Superior temporal gyrus (tissue), 1 donor: ENCODE results near the gene SLC6A16.
"Not testable (repeated sequence)": the region's sequence is repeated elsewhere in the genome, so short reads cannot be mapped to it uniquely, and the experiment has no call there.

Source experiments
- DNase-seq: peaks from one replicate; pipeline ENCODE4 v3.0.0-alpha.2; 2016; ENCODE audit errors: extremely low spot score

The SLC6A16 gene

DNA sequence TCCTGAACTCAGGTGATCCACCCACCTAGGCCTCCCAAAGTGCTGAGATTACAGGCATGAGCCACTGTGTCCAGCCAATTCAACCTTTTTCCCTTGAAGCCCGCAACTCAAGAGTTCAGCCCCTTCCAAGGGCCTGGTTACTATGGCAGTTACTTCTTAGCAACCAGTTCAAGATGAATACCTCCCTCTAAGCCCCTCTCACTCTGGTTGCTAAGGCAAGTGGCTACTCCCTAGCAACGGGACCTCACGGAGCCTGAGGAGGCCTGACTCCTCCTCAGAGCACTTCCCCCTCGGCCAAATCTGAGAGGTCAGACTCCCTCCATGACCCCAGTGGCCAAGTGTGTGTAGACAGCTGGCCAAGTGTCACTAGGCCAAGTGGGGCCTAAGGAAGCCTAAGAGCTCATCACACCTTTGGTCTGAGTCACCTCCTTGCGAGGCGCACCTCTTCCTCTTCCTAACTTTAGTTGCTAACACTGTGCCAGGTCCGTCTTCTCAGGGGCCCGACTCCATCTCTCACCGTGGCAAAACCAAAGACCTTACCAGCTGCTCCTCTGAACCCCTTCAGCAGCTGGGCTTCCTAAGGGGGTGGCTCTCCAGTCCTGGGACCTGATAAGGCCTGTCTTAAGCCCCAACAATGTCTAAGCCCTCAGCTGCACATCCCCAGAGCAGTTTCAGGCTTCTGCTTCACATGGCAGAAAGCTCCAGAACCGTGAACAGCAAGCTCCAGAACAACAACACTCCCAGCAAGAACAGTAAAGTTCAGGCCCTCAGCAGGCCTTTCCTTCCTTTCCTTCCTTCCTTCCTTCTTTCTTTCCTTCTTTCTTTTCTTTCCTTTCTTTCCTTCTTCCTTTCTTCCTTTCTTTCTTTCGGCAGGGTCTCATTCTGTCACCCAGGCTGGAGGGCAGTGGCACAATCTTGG is 19.8 kb upstream of the SLC6A16 start:
- no peak for DNase-seq

DNA sequence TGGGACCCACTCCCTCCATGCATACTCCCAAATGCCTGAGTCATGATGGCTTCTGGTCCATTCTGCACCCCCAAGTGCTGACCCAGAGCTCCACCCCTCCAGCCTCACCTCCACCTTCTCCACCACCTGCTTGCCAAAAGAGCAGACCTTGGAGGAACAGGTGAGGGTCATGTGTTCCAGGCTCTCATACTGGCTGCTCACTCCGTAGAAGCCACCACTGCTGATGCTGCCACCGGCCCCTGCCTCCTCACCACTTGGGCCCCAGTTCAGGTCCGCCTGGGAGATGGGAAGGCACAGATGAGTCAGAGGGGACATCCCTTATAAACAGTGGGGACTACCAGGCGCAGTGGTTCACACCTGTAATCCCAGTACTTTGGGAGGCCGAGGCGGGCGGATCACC is 18.1 kb upstream of the SLC6A16 start:
- DNase-seq = no peak

DNA sequence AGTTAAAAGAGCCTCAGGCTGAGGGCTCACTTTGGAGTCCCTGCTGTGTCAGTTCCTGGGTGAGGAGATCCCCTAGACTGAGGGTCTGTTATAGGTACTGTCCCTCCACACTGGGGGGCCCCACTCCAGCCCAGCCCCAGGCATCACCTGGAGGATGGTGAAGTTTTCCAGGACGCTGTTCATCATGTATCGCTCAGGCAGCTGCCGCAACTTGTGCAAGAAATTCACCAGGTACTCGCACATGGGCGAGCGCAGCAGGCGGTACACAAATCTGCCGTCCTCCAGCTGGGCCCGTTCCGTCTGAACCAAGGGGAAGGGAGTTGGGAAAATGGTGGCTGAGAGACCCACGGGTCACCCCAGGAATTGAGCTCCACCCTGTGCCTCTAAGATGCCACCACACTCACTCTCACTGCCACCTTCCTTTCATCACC is 17.3 kb upstream of the SLC6A16 start:
- DNase-seq = no peak

DNA sequence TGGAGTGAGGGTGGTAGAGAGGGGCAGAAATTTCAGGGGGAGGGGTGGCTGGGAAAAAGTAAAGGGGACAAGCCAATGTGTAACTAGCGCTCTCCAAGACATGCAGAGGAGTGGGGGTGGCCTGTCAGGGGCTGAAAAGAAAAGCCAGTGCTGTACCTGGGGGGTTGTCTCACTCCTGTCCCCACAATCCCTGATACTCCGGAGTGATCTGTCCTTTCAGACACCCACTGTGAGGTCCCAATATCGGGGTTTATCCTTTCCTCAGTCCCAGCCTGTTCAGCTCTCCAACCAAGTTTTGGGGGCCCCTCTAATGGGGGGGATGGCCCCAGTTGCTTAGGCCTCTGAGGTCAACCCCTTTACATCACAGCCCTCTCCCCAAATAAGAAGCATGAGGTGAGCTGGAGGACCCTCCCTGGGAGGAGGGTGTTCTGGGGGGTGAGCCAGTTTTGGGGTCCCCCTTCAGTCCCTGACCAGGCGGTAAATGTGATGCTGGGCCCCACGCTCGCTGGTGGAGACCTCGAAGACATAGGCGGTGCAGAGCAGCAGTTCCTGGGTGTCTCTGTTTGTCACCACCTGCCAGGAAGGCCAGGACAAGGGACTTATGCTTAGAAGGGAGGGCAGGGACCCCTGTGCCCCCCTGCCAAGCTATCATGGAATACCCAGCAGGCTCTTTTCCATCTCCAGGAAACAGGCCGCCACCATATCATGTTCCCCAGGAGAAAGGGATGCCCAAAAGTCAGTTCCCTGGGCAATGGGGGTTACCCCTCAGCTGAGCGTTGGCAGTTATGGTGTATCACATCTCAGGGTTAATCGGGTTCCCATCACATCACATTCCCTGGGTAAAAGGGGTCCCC is 16.1 kb upstream of the SLC6A16 start:
- no peak for DNase-seq

DNA sequence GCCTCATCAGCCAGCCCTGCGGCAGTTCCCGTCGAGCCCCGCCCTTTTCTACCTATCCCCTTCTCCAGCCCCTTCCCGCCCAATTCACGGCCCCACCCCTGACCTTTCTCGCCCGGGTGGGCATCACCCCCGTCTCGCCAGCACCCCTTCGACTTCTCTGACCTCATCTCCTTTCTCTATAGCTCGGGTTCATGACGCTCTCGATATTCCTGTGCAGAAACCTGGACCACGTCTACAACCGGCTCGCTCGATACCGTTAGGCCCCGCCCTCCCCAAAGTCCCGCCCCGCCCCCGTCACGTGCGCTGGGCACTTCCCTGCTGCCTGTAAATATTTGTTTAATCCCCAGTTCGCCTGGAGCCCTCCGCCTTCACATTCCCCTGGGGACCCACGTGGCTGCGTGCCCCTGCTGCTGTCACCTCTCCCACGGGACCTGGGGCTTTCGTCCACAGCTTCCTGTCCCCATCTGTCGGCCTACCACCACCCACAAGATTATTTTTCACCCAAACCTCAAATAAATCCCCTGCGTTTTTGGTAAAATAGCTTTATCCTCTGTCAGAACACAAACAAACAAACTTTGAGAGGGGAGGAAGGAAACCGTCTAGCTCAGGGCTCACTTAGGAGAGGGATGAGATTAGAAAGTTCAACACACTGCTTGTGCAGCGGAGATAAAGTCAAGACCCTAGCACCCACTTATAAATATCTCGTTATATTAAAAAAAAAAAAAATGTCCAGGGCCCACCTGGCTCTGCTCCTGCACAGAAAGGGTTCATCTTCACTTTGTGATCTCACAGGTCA is 15.3 kb upstream of the SLC6A16 start:
- no peak for DNase-seq

DNA sequence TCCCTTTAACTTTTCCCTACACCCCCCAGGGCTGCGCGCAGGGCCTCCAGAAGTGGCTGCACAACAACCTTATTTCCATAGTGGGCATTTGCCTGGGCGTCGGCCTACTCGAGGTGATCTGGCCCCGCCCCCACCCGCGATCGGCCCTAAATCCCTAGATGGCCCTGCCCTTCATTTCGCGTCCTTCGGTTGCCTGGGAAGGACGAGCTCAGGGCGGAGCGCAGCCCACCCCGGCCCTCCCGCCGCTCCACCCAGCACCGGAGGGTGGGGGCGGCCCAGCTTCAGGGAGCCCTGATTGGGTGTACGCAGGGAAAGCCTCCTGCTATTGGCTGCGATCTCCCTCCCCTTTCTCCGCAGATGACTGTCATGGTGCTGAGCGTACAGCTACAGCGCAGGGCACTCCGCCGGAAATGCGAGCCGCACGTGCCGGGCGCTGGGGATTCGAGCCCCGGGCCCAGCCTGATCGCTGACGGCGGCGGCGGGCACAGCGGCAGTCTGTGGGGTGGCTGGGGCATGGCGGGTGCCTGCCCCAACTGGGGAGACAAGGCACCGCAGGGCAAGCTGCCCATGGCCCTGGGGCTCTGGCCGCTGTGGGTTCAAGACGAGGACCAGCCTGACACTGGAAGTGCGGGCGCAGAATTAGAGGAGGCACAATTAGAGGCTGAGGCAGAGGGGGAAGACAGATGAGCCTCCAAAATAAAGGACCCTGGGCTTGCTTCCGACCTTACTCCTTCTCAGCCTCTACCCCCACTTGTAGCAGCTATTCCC is 14.5 kb upstream of the SLC6A16 start:
- peak; percentile 60 for DNase-seq

DNA sequence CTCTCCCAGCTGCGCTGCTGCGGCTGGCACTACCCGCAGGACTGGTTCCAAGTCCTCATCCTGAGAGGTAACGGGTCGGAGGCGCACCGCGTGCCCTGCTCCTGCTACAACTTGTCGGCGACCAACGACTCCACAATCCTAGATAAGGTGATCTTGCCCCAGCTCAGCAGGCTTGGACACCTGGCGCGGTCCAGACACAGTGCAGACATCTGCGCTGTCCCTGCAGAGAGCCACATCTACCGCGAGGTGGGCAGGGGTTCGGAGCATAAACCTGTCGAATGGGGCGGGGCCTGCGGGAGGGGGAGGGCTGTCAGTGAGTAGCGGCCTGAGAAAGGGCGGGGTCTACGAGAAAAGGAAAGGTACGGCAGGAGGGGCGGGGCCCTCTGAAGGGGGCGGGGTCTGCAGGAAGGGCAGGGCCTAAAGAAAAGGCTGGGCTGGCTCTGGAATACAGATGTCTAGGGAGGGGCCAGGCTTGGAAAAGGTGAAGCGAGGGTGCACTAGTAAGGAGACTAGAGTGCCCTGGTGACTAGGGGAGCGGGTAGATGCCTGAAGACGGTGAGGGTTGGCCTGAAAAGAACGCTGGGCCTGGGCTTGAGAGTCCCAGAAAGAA is 13.8 kb upstream of the SLC6A16 start:
- no peak for DNase-seq

DNA sequence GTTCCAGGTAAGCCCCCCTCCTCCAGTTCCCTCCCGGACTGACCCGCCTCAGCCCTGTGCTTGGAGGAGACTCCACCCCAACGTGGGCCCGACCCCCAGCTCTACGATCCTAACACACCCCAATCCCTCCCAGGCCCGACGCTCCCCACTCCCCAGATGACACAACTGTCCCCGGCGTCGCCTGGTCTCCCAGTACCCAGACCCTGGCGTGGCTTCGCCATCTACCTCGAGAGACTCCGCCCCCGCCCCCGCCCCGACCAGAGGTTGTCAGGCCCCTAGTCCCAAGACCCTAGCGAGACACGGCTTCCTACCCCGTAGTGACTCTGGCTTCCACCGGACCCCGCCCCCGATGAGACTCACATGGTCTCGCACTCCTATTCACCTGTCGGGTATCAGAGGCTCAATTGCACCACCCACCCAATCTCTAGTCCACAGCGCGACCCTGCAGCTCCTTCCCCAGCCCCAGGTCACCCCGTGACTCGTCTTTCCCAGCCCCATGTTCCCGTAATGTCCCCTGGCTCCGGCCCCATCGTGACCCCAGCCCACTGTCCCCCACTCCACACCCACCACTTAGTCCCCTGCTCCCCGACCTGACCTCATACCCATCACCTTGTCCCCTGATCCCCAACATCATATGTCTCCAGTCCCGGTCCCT is 13.2 kb upstream of the SLC6A16 start:
- DNase-seq = no peak

DNA sequence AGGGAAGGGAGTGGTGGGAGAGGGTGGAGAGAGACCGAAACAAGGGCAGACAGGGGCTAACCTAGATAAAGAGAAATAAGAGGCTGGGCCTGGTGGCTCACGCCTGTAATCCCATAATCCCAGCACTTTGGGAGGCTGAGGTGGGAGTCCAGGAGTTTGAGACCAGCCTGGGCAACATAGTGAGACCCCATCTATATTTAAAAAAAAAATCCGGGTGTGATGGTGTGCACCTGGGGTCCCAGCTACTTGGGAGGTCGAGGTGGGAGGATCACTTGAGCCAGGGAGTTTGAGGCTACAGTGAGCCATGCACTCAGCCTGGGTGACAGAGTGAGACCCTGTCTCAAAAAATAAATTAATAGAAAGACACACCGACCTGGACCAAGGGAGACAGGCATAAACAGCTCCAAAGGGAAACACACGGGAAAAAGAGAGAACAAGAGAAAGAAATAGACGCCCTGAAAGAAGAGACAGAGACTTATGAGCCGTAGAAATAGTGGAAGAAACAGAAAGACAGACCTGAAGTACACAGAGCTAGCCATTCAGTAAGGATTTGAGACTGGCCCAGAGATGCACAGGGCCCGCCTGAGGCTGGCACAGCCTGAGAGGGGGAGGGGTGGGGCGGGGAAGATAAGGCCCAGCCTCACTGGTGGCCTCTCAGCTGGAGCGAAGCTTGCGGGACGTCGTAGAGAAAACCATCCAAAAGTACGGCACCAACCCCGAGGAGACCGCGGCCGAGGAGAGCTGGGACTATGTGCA is 12.5 kb upstream of the SLC6A16 start:
- DNase-seq = no peak

DNA sequence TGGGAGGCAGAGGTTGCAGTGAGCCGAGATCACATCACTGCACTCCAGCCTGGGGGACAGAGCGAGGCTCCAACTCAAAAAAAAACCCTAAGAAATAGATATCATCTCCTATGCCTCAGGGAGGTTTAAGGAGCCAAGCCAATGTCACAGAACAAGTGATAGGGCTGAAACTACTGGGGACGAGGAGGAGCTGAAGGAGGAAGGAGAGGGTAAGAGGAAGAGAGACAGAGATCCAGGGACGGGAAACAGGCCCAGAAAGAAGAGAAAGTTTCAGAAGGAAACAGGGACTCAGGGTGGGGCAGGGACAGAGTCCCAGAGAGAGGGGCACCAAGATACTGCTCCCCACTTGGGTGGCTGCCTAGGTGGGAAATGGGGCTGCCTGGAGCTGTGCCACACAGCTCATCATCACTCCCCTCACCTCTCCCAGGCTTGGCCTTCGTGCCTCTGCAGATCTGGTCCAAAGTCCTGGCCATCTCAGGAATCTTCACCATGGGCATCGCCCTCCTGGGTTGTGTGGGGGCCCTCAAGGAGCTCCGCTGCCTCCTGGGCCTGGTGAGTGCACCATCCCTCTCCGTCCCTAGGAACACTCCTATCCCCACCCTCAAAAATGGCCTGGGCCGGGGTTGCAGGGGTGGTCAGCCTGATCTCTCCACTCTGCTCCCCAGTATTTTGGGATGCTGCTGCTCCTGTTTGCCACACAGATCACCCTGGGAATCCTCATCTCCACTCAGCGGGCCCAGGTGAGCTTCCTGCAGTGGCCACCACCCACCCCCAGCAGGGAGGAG is 11.7 kb upstream of the SLC6A16 start:
- no peak for DNase-seq

DNA sequence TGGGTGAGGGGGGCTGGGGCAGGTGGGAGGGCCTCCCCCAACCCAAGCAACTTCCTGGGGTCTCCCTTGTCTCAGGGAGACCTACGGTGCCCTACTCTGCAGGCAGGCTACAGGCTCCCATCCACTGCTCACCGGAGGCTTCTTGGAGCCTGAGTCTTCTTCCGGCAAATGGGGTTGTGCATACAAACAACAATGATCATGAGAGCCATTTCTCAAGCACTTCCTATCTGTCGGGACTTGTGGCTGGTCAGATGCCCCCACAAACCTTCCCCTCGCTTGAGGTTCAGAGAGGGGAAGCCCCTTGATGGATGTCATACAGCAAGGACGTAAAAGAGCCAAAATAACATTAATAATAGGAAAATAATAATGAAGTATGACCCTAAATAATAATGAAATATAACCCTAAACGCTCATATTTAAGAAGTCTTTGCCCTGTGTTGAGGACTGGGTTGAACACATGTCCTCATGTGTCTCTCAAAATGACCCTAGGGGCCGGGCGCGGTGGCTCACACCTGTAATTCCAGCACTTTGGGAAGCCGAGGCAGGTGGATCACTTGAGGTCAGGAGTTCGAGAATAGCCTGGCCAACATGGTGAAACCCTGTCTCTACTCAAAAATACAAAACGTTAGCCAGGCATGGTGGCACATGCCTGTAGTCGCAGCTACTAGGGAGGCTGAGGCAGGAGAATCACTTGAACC is 10.9 kb upstream of the SLC6A16 start:
- no peak for DNase-seq

DNA sequence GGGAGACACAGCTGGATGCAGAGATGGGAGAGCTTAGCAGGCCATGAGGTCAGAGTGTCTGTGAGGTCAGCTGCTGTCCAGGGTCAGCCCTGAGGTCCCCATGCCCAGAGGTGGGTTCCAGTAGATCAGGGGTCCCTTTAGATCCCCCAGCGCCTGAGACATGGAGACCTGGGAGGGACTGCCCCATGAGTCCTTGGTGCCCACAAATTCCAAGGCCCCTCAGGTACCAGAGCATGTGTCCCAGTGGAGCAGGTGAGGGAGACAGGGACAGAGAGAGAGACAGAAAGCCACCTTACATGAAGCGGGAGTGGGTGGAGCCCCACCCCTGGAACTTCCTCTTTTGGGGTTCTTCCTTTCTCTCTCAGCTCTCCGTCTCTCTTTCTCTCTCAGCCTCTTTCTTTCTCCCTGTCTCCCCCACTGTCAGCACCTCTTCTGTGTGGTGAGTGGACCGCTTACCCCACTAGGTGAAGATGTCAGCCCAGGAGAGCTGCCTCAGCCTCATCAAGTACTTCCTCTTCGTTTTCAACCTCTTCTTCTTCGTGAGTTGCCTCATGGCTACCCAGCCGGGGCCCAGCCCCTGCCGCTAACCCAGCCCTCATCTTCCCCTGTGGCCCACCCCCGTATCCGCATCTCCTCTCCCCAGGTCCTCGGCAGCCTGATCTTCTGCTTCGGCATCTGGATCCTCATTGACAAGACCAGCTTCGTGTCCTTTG is 10.2 kb upstream of the SLC6A16 start, which contains the start of gene CD37:
TSS of gene CD37 (plus strand) at position 336 of the 713 bp plus-strand sequence. CDS start at position 471, 135 bp downstream.
- no peak for DNase-seq

DNA sequence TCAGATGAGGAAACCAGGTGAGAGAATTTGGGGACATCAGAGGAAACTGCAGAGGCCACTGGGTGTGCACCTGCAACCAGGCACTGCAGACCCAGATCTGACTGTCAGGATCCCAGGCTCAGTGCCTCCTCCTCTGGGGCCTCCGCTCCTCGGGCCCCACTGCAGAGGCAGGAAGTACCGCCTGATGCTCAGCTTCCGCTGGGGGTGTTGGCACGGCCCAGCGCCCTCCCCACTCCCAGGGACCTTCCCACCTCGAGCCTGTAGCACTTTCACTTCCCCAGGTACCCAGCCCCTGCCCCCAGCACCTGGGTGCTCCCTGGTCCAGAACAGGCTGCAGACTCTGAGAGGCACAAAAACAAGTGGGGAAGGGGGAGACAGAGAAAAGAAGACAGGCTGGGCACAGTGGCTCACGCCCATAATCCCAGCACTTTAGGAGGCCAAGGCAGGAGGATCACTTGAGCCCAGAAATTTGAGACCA is 8.9 kb upstream of the SLC6A16 start:
- no peak for DNase-seq

DNA sequence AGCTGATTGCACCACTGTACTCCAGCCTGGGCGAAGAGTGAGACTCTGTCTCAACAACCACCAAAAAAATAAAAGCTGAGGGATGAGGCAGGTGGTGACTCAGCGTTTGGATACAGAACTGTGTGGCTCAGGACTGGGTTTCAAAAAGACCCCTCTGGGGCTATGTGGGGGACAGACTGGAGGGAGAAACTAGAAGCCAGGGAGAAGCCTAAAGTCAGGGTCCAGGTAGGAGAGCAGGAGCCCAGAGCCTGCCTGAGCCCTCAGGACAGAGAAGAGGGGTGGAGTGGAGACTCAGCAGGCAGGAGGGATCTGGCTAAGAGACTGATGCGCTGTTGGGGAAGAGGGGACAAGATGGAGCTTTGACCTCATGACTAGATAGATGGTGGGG is 8.4 kb upstream of the SLC6A16 start:
- DNase-seq = no peak

DNA sequence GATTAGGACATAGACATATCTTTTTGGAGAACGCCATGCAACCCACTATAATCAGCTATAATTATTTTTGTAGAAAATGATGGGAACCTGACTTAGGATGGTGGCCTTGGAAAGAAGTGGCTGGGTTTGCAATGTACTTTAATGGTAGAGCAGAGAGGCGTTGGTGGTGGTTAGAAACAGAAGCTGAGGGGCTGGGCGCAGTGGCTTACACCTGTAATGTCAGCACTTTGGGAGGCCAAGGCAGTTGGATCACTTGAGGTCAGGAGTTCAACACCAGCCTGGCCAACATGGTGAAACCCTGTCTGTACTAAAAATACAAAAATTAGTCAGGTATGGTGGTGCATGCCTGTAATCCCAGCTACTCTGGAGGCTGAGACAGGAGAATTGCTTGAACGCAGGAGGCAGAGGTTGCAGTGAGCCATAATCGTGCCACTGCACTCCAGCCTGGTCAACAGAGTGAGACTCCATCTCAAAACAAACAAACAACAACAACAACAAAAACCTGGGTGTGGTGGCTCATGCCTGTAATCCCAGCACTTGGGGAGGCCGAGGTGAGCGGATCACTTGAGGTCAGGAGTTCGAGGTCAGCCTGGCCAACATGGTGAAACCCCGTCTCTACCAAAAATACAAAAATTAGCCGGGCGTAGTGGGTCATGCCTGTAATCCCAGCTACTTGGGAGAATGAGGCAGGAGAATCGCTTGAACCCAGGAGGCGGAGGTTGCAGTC is 7.9 kb upstream of the SLC6A16 start:
- not testable (repeated sequence) for DNase-seq

DNA sequence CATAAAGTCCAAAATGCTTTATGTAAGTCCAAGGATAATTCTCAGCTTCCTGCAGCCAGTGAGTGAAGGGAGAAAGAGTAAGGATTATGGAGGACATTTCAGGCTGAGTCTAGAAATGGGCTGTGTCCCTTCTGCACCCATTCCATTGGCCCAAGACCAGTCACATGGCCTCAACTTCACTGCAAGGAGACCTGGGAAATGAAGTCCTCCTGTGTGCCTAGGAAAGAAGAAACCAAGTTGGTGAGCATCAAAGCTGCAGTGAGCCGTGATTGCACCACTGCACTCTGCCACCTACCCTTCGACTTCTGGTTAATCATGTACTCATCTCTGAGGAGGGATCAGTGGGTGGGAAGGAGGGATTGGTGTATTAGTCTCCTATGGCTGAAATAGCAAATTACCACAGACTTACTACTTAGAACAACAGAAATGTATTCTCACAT is 6.6 kb upstream of the SLC6A16 start:
- peak; percentile 61 for DNase-seq
